BJ (cell line): Measurements from ENCODE around the gene STIM1. TPM values are rescaled to one million over a fixed set of nuclear protein-coding genes. Genes with fewer than 3 reads are reported as not detected.
A peak's percentile ranks its signal among the peaks of the same experiment; 100 is the strongest.

Experiments used
- CTCF ChIA-PET: fragments of 350-600 bp; formaldehyde crosslinking; extraction: SDS; loops from one replicate; lab custom pipeline; 2021; ENCODE audit warnings: antibody characterized with exemption, inconsistent platforms; lab: Yijun Ruan, JAX
- POLR2A ChIA-PET: fragments of 300-600 bp; sonication (Branson Sonifier 250); formaldehyde crosslinking; extraction: SDS; loops from one replicate; lab custom pipeline; 2021; ENCODE audit warnings: antibody characterized with exemption; lab: Charles Lee
- DNase-seq: peaks from one replicate; pipeline ENCODE4 v3.0.0-alpha.2; 2011; ENCODE audit warnings: low read depth
- H3K27me3 ChIP-seq: 2 replicates; pipeline ENCODE4 v1.6.0; 2011; ENCODE audit warnings: low read length; ENCODE audit not compliant: control insufficient read depth, insufficient read depth
- H3K36me3 ChIP-seq: 2 replicates; pipeline ENCODE4 v1.5.1; 2011; ENCODE audit warnings: low read length; ENCODE audit not compliant: control insufficient read depth, insufficient read depth
- H3K4me3 ChIP-seq: 2 replicates; pipeline ENCODE4 v1.5.1; 2011; ENCODE audit warnings: low read depth, mild to moderate bottlenecking, control low read depth, low read length
- CTCF ChIP-seq: IDR thresholded peaks from 2 replicates; pipeline ENCODE4 v1.5.1; 2011; ENCODE audit warnings: low read depth, mild to moderate bottlenecking, control low read depth, inconsistent platforms, low read length, moderate library complexity; ENCODE audit not compliant: insufficient read depth
- polyA plus RNA-seq: library from polyadenylated mRNA; depleted of rRNA; stranded (reverse); fragments of >200 nt; gene quantifications from 2 replicates; pipeline ENCODE4 v1.2.3, GENCODE V29; 2011

STIM1 gene
- polyA plus RNA-seq, 1 experiment: 54.6 TPM

GRCh38 chr11:3838504-3838903, 17.0 kb upstream of the STIM1 start:
- ChIA-PET POLR2A (no interaction called here), CTCF (interaction anchor here (1.4 to 2.4 kb wide), 4 partner anchors 16 to 235 kb away, joined by 3 to 8 read pairs (median 6); partner anchors contain the start of genes PGAP2 and STIM1)
- peaks cover 2% of the 10 kb centered on the region for H3K36me3 ChIP-seq
- H3K27me3 ChIP-seq: no peaks in the 10 kb centered on the region
- TF ChIP-seq CTCF: no peak
- no peak for DNase-seq
- no peak overlapping the region for H3K4me3 ChIP-seq

DNA sequence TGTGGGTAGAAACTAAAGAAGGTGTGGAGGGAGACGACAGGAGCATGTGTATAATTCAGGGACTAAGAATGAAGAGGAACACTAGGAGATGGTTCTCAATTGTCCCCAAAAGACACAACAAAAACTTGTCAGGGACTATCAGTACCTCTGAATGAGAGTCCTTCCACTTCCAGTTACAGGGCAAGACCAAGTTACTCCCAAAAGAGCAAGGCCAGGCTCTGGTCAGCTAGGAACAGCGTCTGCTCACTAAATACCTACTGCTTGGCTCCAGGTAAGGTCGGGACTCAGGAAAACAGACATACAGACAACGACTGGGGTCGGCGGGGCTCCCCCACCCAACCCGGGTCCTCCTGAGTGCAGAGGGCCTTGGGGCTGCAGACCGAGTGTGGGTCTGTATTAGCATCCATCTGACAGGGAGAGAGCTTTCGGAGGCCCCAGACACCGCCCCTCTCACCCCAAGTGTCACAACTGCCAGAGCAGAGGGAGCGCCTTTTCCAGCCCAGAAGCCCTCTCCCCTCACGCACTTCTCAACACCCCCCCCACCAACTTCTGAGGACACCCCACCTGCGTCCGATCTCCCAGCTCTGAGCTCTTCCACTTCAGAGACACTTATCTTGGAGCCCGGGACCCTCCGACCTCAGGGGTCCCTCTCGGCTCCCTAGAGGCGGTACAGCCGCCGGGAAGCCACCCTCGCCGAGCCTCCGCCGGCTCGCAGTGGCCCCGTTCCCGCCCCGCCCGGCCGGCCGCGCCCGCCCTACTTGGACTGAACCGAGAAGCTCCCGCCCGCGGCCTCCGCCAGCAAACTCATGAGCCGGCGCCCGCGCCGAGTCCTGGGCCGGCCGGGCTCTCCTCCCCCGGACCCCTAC, 15.2 kb upstream of the STIM1 start:
- POLR2A ChIA-PET: interaction anchor here (0.6 kb wide), 2 partner anchors 15 to 459 kb away, joined by 3 to 4 read pairs; partner anchors contain the start of gene STIM1
- DNase-seq: no peak

GRCh38 chr11:3840870-3841425, 14.5 kb upstream of the STIM1 start, which contains the start of gene RHOG:
Gene RHOG, minus strand, starts transcription at chr11:3840959. Its CDS starts 12,821 bp downstream, at chr11:3828138.
- peaks cover 2% of the 10 kb centered on the region for H3K36me3 ChIP-seq
- H3K27me3 ChIP-seq: no peaks in the 10 kb centered on the region
- POLR2A ChIA-PET: interaction anchor here (0.6 to 0.7 kb wide), 2 partner anchors 14 to 460 kb away, joined by 3 to 4 read pairs; no protein-coding TSS in a partner anchor
- no peak for TF ChIP-seq CTCF
- CTCF ChIA-PET: interaction anchor here (0.6 to 3.0 kb wide), 19 partner anchors 9 to 321 kb away, joined by 3 to 50 read pairs (median 5); partner anchors contain the start of genes PGAP2 and STIM1
- DNase-seq: no peak
- H3K4me3 ChIP-seq: peak within 1 kb of the TSS; percentile 80

More for the DNA sequence above, 15.2 kb upstream of the STIM1 start:
- no peaks in the 10 kb centered on the region for H3K27me3 ChIP-seq
- peaks cover 2% of the 10 kb centered on the region for H3K36me3 ChIP-seq
- CTCF ChIA-PET: interaction anchor here (0.6 to 3.0 kb wide), 9 partner anchors 10 to 322 kb away, joined by 3 to 50 read pairs (median 8); partner anchors contain the start of genes PGAP2 and STIM1
- TF ChIP-seq CTCF: no peak
- peak overlapping the region; percentile 80 for H3K4me3 ChIP-seq

DNA sequence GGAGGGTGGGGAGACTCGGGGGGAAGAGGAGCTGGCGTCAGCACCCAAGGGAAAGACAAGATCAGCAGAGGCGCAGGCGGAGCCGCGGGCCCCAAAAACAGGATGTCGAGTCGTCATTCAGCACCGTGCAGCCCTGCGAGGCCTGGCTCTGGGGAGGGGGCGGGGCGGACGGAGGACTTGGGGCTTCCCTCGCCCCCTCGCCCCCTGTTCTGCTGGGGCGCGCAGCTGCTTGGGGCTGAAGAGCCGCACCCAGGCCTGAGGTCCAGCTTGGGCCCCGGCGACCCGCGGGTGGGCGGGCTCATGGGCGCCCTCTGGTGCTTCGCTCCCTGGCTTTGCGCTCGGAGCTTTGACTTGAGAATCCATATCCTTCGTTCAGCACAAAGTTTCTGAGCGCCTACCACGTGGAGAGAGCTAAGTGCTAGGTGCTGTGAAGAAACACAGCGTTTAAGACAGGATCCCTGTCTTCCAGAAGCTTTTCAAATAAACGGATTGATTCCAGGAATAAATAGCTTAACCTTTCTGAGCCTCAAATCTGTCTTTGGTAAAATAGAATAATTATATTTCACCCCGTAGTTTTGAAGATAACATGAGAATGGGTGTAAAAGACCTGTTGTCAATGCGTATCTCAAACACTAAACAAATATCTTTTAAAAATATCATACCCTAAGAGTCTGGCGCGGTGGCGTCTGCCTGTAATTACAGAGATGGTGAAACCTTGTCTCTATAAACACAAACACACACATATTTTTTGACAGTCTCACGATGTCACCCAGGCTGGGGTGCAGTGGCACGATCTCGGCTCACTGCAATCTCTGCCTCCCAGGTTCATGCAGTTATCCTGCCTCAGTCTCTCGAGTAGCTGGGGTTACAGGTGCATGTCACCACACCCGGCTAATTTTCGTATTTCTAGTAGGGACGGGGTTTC, 13.8 kb upstream of the STIM1 start:
- ChIA-PET CTCF (interaction anchor here (0.6 to 3.0 kb wide), 24 partner anchors 8 to 245 kb away, joined by 3 to 50 read pairs (median 4); partner anchors contain the start of genes PGAP2 and STIM1), POLR2A (interaction anchor here (0.7 kb wide), 1 partner anchor 13 kb away, joined by 3 read pairs; no protein-coding TSS in a partner anchor)
- DNase-seq: peak; percentile 34
- Histone ChIP-seq H3K27me3 (no peaks in the 10 kb centered on the region), H3K4me3 (peak overlapping the region; percentile 80), H3K36me3 (no peaks in the 10 kb centered on the region; the same call in none of the 2 replicates)
- peak; percentile 94 for TF ChIP-seq CTCF
